ENCODE results near the gene ANO4. TPM values are rescaled to one million over a fixed set of nuclear protein-coding genes. Genes with fewer than 3 reads are reported as not detected.

The ANO4 gene
- polyA plus RNA-seq, 1 donor (not counting 4 experiments of a cell fraction or from before 2014, with no cell fraction given), result 18.1 TPM

- no peak overlapping the region for H3K9ac ChIP-seq (ENCODE audit: control insufficient read depth, extremely low read depth, insufficient read depth, low read length)
- H3K4me1 ChIP-seq (ENCODE audit: control insufficient read depth, extremely low read depth, insufficient read depth, low read length), result peaks cover 29% of the 10 kb centered on the region
- H3K9me1 ChIP-seq (ENCODE audit: control insufficient read depth, extremely low read depth, insufficient read depth, low read length), result no peaks in the 10 kb centered on the region
- DNase-seq (ENCODE audit: low read depth, low spot score) (no peak), FAIRE-seq (no peak)
- dilution Hi-C loops (cut with MboI; ENCODE audit: extremely low pct_ligation_motif_present, low sequenced_read_pairs), result no loop called here
- no peak overlapping the region for H3K27ac ChIP-seq (ENCODE audit: control insufficient read depth, insufficient read depth, low read length)
- H4K20me1 ChIP-seq (ENCODE audit: control insufficient read depth, extremely low read depth, insufficient read depth, low read length), result no peaks in the 10 kb centered on the region
- no peak for TF ChIP-seq EZH2 (IDR thresholded peaks at IDR 0.05; ENCODE audit: low read length)
- no peak overlapping the region for H2AFZ ChIP-seq (ENCODE audit: control insufficient read depth, low read length)
- no peak overlapping the region for H3K4me3 ChIP-seq (ENCODE audit: control insufficient read depth in 2 of 3, extremely low read depth in 1 of 3, insufficient read depth in 2 of 3, low read depth in 1 of 3, low read length in 3 of 3)
- H3K4me2 ChIP-seq (ENCODE audit: control insufficient read depth, extremely low read depth, insufficient read depth, low read depth, low read length), result no peak overlapping the region
- H3K9me3 ChIP-seq (ENCODE audit: control insufficient read depth, low read depth, low read length), result no peaks in the 10 kb centered on the region
- no peaks in the 10 kb centered on the region for H3K36me3 ChIP-seq (ENCODE audit: control insufficient read depth in 2 of 2, extremely low read depth in 1 of 2, insufficient read depth in 2 of 2, low read length in 2 of 2)
- H3K79me2 ChIP-seq (ENCODE audit: control insufficient read depth, insufficient read depth, low read length), result no peaks in the 10 kb centered on the region
- no peaks in the 10 kb centered on the region for H3K27me3 ChIP-seq (ENCODE audit: control insufficient read depth, extremely low read depth, insufficient read depth, low read length)
Measured at GRCh38 chr12:100795800-100796179, 1.2 kb downstream of the ANO4 start.

- H3K9ac ChIP-seq (ENCODE audit: control insufficient read depth, extremely low read depth, insufficient read depth, low read length), result no peak overlapping the region
- dilution Hi-C loops (cut with MboI; ENCODE audit: extremely low pct_ligation_motif_present, low sequenced_read_pairs), result no loop called here
Measured at GRCh38 chr12:100796621-100797020, 2.0 kb downstream of the ANO4 start.

More at GRCh38 chr12:100796621-100797020, 2.0 kb downstream of the ANO4 start:
- no peaks in the 10 kb centered on the region for H3K79me2 ChIP-seq (ENCODE audit: control insufficient read depth, insufficient read depth, low read length)
- H3K27me3 ChIP-seq (ENCODE audit: control insufficient read depth, extremely low read depth, insufficient read depth, low read length), result no peaks in the 10 kb centered on the region
- no peak for DNase-seq (ENCODE audit: low read depth, low spot score)
- H3K36me3 ChIP-seq (ENCODE audit: control insufficient read depth in 2 of 2, extremely low read depth in 1 of 2, insufficient read depth in 2 of 2, low read length in 2 of 2), result no peaks in the 10 kb centered on the region
- H3K9me3 ChIP-seq (ENCODE audit: control insufficient read depth, low read depth, low read length), result no peaks in the 10 kb centered on the region
- H3K4me2 ChIP-seq (ENCODE audit: control insufficient read depth, extremely low read depth, insufficient read depth, low read depth, low read length), result no peak overlapping the region
- no peak for FAIRE-seq
- no peak overlapping the region for H2AFZ ChIP-seq (ENCODE audit: control insufficient read depth, low read length)
- no peak overlapping the region for H3K4me3 ChIP-seq (ENCODE audit: control insufficient read depth in 2 of 3, extremely low read depth in 1 of 3, insufficient read depth in 2 of 3, low read depth in 1 of 3, low read length in 3 of 3)
- no peaks in the 10 kb centered on the region for H3K9me1 ChIP-seq (ENCODE audit: control insufficient read depth, extremely low read depth, insufficient read depth, low read length)
- H3K4me1 ChIP-seq (ENCODE audit: control insufficient read depth, extremely low read depth, insufficient read depth, low read length), result peaks cover 29% of the 10 kb centered on the region
- no peaks in the 10 kb centered on the region for H4K20me1 ChIP-seq (ENCODE audit: control insufficient read depth, extremely low read depth, insufficient read depth, low read length)
- H3K27ac ChIP-seq (ENCODE audit: control insufficient read depth, insufficient read depth, low read length), result no peak overlapping the region
- TF ChIP-seq EZH2 (IDR thresholded peaks at IDR 0.05; ENCODE audit: low read length), result no peak
- TF ChIP-seq, protein P1, sequence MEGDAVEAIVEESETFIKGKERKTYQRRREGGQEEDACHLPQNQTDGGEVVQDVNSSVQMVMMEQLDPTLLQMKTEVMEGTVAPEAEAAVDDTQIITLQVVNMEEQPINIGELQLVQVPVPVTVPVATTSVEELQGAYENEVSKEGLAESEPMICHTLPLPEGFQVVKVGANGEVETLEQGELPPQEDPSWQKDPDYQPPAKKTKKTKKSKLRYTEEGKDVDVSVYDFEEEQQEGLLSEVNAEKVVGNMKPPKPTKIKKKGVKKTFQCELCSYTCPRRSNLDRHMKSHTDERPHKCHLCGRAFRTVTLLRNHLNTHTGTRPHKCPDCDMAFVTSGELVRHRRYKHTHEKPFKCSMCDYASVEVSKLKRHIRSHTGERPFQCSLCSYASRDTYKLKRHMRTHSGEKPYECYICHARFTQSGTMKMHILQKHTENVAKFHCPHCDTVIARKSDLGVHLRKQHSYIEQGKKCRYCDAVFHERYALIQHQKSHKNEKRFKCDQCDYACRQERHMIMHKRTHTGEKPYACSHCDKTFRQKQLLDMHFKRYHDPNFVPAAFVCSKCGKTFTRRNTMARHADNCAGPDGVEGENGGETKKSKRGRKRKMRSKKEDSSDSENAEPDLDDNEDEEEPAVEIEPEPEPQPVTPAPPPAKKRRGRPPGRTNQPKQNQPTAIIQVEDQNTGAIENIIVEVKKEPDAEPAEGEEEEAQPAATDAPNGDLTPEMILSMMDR (optimal IDR thresholded peaks at IDR 0.05 in 1 of 3, IDR thresholded peaks at IDR 0.05 in 1 of 3, conservative IDR thresholded peaks at IDR 0.05 in 1 of 3; ENCODE audit: extremely low read depth in 1 of 3, insufficient read depth in 2 of 3, low read length in 3 of 3), result no peak

Data from keratinocyte (primary cell).